H9 (cell line): ENCODE data around the gene KEL. TPM values are rescaled to one million over a fixed set of nuclear protein-coding genes. Genes with fewer than 3 reads are reported as not detected.

ENCODE experiments used
- DNase-seq: peaks from one replicate; pipeline ENCODE4 v3.0.0-alpha.2; 2017
- H2AFZ ChIP-seq: one replicate; pipeline ENCODE4 v1.6.1; 2013; ENCODE audit warnings: mild to moderate bottlenecking, low read length, control low read depth, moderate library complexity
- H2AK5ac ChIP-seq: 2 replicates; pipeline ENCODE4 v1.6.1; 2013; ENCODE audit warnings: low read length, control low read depth, mixed read lengths; ENCODE audit not compliant: insufficient read length
- H2BK120ac ChIP-seq: one replicate; pipeline ENCODE4 v1.6.1; 2013; ENCODE audit warnings: low read depth, mild to moderate bottlenecking, low read length, control low read depth, inconsistent platforms; ENCODE audit not compliant: poor library complexity, severe bottlenecking
- H2BK12ac ChIP-seq: 2 replicates; pipeline ENCODE4 v1.6.1; 2013; ENCODE audit warnings: low read length, control low read depth, mixed read lengths, low read depth; ENCODE audit not compliant: insufficient read length
- H2BK15ac ChIP-seq: 2 replicates; pipeline ENCODE4 v1.6.1; 2013; ENCODE audit warnings: low read depth, low read length, control low read depth
- H2BK20ac ChIP-seq: one replicate; pipeline ENCODE4 v1.6.1; 2013; ENCODE audit warnings: low read depth, mild to moderate bottlenecking, low read length, control low read depth, inconsistent platforms; ENCODE audit not compliant: poor library complexity, severe bottlenecking
- H2BK5ac ChIP-seq: 2 replicates; pipeline ENCODE4 v1.6.1; 2013; ENCODE audit warnings: low read length, control low read depth, mixed read lengths; ENCODE audit not compliant: insufficient read length
- H3K14ac ChIP-seq: 2 replicates; pipeline ENCODE4 v1.6.1; 2013; ENCODE audit warnings: low read length, control low read depth; ENCODE audit not compliant: insufficient read depth
- H3K18ac ChIP-seq: 2 replicates; pipeline ENCODE4 v1.6.1; 2013; ENCODE audit warnings: low read depth, mild to moderate bottlenecking, mixed read lengths, low read length, control low read depth; ENCODE audit not compliant: insufficient read length
- H3K23ac ChIP-seq: 2 replicates; pipeline ENCODE4 v1.6.1; 2013; ENCODE audit warnings: low read length, control low read depth, mixed read lengths, low read depth; ENCODE audit not compliant: insufficient read length
- H3K23me2 ChIP-seq: 2 replicates; pipeline ENCODE4 v1.6.1; 2013; ENCODE audit warnings: low read depth, mild to moderate bottlenecking, mixed read lengths, low read length, control low read depth; ENCODE audit not compliant: insufficient read length, poor library complexity, severe bottlenecking
- H3K27ac ChIP-seq: 2 replicates; pipeline ENCODE4 v1.5.1; 2013; ENCODE audit warnings: low read length, control low read depth, mixed read lengths, low read depth; ENCODE audit not compliant: insufficient read length
- H3K27me3 ChIP-seq: 2 replicates; pipeline ENCODE4 v1.6.1; 2013; ENCODE audit warnings: low read length, control low read depth, inconsistent platforms; ENCODE audit not compliant: insufficient read depth
- H3K4ac ChIP-seq: 2 replicates; pipeline ENCODE4 v1.6.1; 2013; ENCODE audit warnings: low read depth, mild to moderate bottlenecking, control low read depth, inconsistent platforms, low read length, moderate library complexity
- H3K4me1 ChIP-seq: 2 replicates; pipeline ENCODE4 v1.6.1; 2013; ENCODE audit warnings: low read length, control low read depth, inconsistent platforms; ENCODE audit not compliant: insufficient read depth
- H3K4me2 ChIP-seq: 2 replicates; pipeline ENCODE4 v1.6.1; 2013; ENCODE audit warnings: low read length, control low read depth, mixed read lengths; ENCODE audit not compliant: insufficient read length, insufficient read depth
- H3K56ac ChIP-seq: 2 replicates; pipeline ENCODE4 v1.6.1; 2013; ENCODE audit warnings: low read depth, mild to moderate bottlenecking, mixed read lengths, low read length, control low read depth; ENCODE audit not compliant: insufficient read length
- H3K79me1 ChIP-seq: 2 replicates; pipeline ENCODE4 v1.6.1; 2013; ENCODE audit warnings: low read depth, mild to moderate bottlenecking, moderate library complexity, low read length, control low read depth, inconsistent platforms; ENCODE audit not compliant: insufficient read depth, poor library complexity, severe bottlenecking
- H3K79me2 ChIP-seq: 2 replicates; pipeline ENCODE4 v1.6.1; 2013; ENCODE audit warnings: low read length, control low read depth, inconsistent platforms; ENCODE audit not compliant: insufficient read depth
- H3K9ac ChIP-seq: 2 replicates; pipeline ENCODE4 v1.6.1; 2013; ENCODE audit warnings: low read length, control low read depth, mixed read lengths; ENCODE audit not compliant: insufficient read length; ENCODE audit errors: extremely low read depth
- H3K9me3 ChIP-seq: one replicate; pipeline ENCODE4 v1.6.1; 2013; ENCODE audit warnings: low read depth, low read length, inconsistent platforms; ENCODE audit not compliant: control insufficient read depth
- H3T11ph ChIP-seq: one replicate; pipeline ENCODE4 v1.6.1; 2013; ENCODE audit warnings: mild to moderate bottlenecking, low read length, control low read depth, inconsistent platforms
- H4K20me1 ChIP-seq: one replicate; pipeline ENCODE4 v1.6.1; 2013; ENCODE audit not compliant: control insufficient read depth, insufficient read length, insufficient read depth
- H4K5ac ChIP-seq: 2 replicates; pipeline ENCODE4 v1.6.1; 2013; ENCODE audit warnings: low read depth, mild to moderate bottlenecking, mixed read lengths, low read length, control low read depth; ENCODE audit not compliant: insufficient read length
- H4K8ac ChIP-seq: replicated peaks from 2 replicates; pipeline ENCODE4 v1.6.1; 2013; ENCODE audit warnings: low read length, control low read depth, mixed read lengths, low read depth; ENCODE audit not compliant: insufficient read length
- H4K91ac ChIP-seq: 2 replicates; pipeline ENCODE4 v1.6.1; 2013; ENCODE audit warnings: low read depth, mild to moderate bottlenecking, moderate library complexity, mixed read lengths, low read length, control low read depth; ENCODE audit not compliant: insufficient read length
- H3K27ac Mint-ChIP-seq, 3 experiments: 2 replicates in 2 of 3; 3 replicates in 1 of 3; pipeline ENCODE4 v1.8.0; 2020 to 2021; ENCODE audit warnings: mixed read lengths in 3 of 3, mild to moderate bottlenecking in 1 of 3, moderate library complexity in 1 of 3
- H3K27me3 Mint-ChIP-seq: 2 replicates; pipeline ENCODE4 v1.8.0; 2021; ENCODE audit warnings: low read depth, mild to moderate bottlenecking, moderate library complexity, mixed read lengths
- H3K36me3 Mint-ChIP-seq, 3 experiments: 2 replicates in 2 of 3; 3 replicates in 1 of 3; pipeline ENCODE4 v1.8.0; 2020 to 2021; ENCODE audit warnings: low read depth in 3 of 3, mixed read lengths in 3 of 3; ENCODE audit not compliant: insufficient read depth in 1 of 3
- H3K4me1 Mint-ChIP-seq, 2 experiments: 2 replicates each; pipeline ENCODE4 v1.8.0; 2020; ENCODE audit warnings: mixed read lengths in 2 of 2
- H3K4me3 Mint-ChIP-seq, 2 experiments: 2 replicates in 1 of 2; 3 replicates in 1 of 2; pipeline ENCODE4 v1.8.0; 2020 to 2021; ENCODE audit warnings: mild to moderate bottlenecking in 2 of 2, mixed read lengths in 2 of 2, moderate library complexity in 1 of 2
- H3K9me3 Mint-ChIP-seq, 2 experiments: 2 replicates in 1 of 2; 3 replicates in 1 of 2; pipeline ENCODE4 v1.8.0; 2020; ENCODE audit warnings: mild to moderate bottlenecking in 2 of 2, mixed read lengths in 2 of 2, moderate library complexity in 1 of 2
- WGBS: extraction: QIAGEN DNeasy Blood & Tissue Kit; methylation state at CpG from one replicate; pipeline ENCODE4 v1.1.7; 2013; ENCODE audit warnings: missing lambda C conversion rate, low lambda C conversion rate, mixed read lengths; ENCODE audit not compliant: insufficient read length; ENCODE audit errors: extremely low coverage; 5-methylcytosine and 5-hydroxymethylcytosine counted together
- total RNA-seq: library from RNA; stranded (reverse); gene quantifications from 2 replicates; pipeline ENCODE4 v1.2.1, GENCODE V29; 2021
- TF ChIP-seq, protein P1 (sequence below): fragments of 200-600 bp; sonication (generic); conservative IDR thresholded peaks from 3 replicates; pipeline ENCODE4 v1.8.0; 2021; ENCODE audit warnings: antibody characterized with exemption, mild to moderate bottlenecking

KEL gene
- total RNA-seq, 1 experiment from 2014 or later, result 1.5 TPM

DNA sequence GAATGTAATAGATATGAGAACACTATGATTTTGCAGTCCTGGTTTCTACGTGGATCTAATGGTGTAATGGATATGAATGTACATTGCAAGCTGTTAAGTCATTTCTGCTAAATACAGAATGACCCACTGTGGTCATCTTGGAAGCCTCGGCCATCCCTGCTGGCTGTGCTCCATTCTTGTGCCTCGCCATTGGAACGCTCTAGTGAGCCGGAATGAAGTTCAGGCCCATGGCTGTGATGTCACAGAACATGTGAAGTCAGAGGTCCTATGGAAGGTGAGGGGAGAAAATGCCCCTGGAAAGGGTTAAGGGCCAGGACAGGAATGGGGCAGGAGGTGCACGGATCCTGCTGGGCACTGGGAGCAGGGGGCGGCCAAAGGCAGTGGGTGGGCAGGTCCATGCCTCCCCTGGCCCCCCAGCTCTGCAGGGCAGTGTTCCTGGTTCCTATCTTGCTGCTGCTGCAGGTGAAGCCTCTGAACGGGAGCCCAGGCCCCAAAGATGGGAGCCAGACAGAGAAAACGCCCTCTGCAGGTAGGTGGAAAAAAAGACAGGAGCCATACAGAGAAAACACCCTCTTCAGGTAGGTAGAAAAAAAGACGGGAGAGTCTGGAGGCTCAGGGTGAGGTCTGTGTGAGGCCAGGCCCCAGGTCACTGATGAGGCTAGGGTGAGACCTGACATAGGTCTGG, 22.8 kb downstream of the KEL start, which contains the start of gene LLCFC1:
TSS of gene LLCFC1 (plus strand) at position 259 of the 685 bp plus-strand sequence. CDS start at position 397, 138 bp downstream.
- Mint-ChIP-seq H3K27ac (no peak within 1 kb of the TSS), H3K27me3 (peaks cover 3% of the 10 kb centered on the region; the same call in 1 of the 2 replicates), H3K36me3 (peaks cover 0 to 3% (median 0%) of the 10 kb centered on the region in 3 experiments; a peak in 2 of 7 replicates), H3K4me3 (no peak within 1 kb of the TSS), H3K4me1 (peaks cover 0 to 6% of the 10 kb centered on the region in 2 experiments; a peak in 2 of 4 replicates), H3K9me3 (no peaks in the 10 kb centered on the region)
- Histone ChIP-seq H2BK12ac (no peak within 1 kb of the TSS), H3K27me3 (no peaks in the 10 kb centered on the region), H3K9ac (no peak within 1 kb of the TSS), H3K23me2 (no peaks in the 10 kb centered on the region), H3K14ac (no peak within 1 kb of the TSS), H3K9me3 (no peaks in the 10 kb centered on the region), H4K20me1 (no peaks in the 10 kb centered on the region), H2AFZ (no peak within 1 kb of the TSS), H3T11ph (no peak within 1 kb of the TSS), H3K27ac (no peak within 1 kb of the TSS), H4K8ac (no peak within 1 kb of the TSS), H3K4me1 (no peaks in the 10 kb centered on the region), H4K91ac (no peak within 1 kb of the TSS), H4K5ac (no peak within 1 kb of the TSS), H2BK20ac (no peak within 1 kb of the TSS), H2BK120ac (no peak within 1 kb of the TSS), H3K4ac (no peak within 1 kb of the TSS), H2BK15ac (no peak within 1 kb of the TSS), H3K79me1 (no peaks in the 10 kb centered on the region), H3K18ac (no peak within 1 kb of the TSS), H3K23ac (no peak within 1 kb of the TSS), H3K79me2 (no peaks in the 10 kb centered on the region), H2BK5ac (no peak within 1 kb of the TSS), H3K56ac (no peak within 1 kb of the TSS), H3K4me2 (no peak within 1 kb of the TSS), H2AK5ac (no peak within 1 kb of the TSS)
- no CpG with 5 or more reads among the region's 10 CpGs for WGBS
- TF ChIP-seq, protein P1, sequence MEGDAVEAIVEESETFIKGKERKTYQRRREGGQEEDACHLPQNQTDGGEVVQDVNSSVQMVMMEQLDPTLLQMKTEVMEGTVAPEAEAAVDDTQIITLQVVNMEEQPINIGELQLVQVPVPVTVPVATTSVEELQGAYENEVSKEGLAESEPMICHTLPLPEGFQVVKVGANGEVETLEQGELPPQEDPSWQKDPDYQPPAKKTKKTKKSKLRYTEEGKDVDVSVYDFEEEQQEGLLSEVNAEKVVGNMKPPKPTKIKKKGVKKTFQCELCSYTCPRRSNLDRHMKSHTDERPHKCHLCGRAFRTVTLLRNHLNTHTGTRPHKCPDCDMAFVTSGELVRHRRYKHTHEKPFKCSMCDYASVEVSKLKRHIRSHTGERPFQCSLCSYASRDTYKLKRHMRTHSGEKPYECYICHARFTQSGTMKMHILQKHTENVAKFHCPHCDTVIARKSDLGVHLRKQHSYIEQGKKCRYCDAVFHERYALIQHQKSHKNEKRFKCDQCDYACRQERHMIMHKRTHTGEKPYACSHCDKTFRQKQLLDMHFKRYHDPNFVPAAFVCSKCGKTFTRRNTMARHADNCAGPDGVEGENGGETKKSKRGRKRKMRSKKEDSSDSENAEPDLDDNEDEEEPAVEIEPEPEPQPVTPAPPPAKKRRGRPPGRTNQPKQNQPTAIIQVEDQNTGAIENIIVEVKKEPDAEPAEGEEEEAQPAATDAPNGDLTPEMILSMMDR, result peak; percentile 79
- peak; percentile 84 for DNase-seq
